Gastroesophageal sphincter (tissue), 4 donors: ENCODE data around the gene BANF2. TPM values are rescaled to one million over a fixed set of nuclear protein-coding genes. Genes with fewer than 3 reads are reported as not detected.

Experiments used
- ATAC-seq: fragments of 150-250 bp; one replicate; pipeline ENCODE4 v1.9.1; 2016; ENCODE audit warnings: mild to moderate bottlenecking, moderate library complexity
- H3K27ac ChIP-seq, 4 donors: fragments of 200-600 bp; sonication (generic) in 3 of 4; 1 replicate in 3 of 4; 2 replicates in 1 of 4; pipeline ENCODE4 v1.5.1; 2016 to 2019
- H3K27me3 ChIP-seq: fragments of 200-600 bp; sonication (generic); one replicate; pipeline ENCODE4 v1.5.1; 2019
- H3K36me3 ChIP-seq, 2 donors: fragments of 200-600 bp; sonication (generic); one replicate each; pipeline ENCODE4 v1.5.1; 2019; ENCODE audit warnings: control low read depth in 1 of 2
- H3K4me1 ChIP-seq, 3 donors: fragments of 200-600 bp; sonication (generic); 1 replicate in 2 of 3; 2 replicates in 1 of 3; pipeline ENCODE4 v1.5.1; 2016 to 2019; ENCODE audit warnings: control low read depth in 2 of 3
- H3K4me3 ChIP-seq, 2 donors: fragments of 200-600 bp; sonication (generic); one replicate each; pipeline ENCODE4 v1.5.1; 2019; ENCODE audit warnings: mild to moderate bottlenecking in 1 of 2, moderate library complexity in 1 of 2
- H3K9me3 ChIP-seq, 3 donors: fragments of 200-600 bp; sonication (generic); one replicate each; pipeline ENCODE4 v1.5.1; 2017 to 2019; ENCODE audit warnings: control low read depth in 2 of 3
- CTCF ChIP-seq, 4 experiments: fragments of 200-600 bp in 2 of 4; fragments of 450-650 bp in 2 of 4; sonication (generic) in 1 of 4; IDR thresholded peaks; one replicate each; pipeline ENCODE4 v1.5.1; 2017 to 2019; ENCODE audit warnings: antibody characterized with exemption in 4 of 4, mild to moderate bottlenecking in 2 of 4, moderate library complexity in 2 of 4
- EP300 ChIP-seq: sonication (generic); formaldehyde crosslinking; IDR thresholded peaks from one replicate; pipeline ENCODE4 v1.6.1; 2017; ENCODE audit warnings: antibody characterized with exemption, mild to moderate bottlenecking
- POLR2A ChIP-seq, 2 donors: fragments of 450-650 bp; IDR thresholded peaks; one replicate each; pipeline ENCODE4 v1.6.1; 2017; ENCODE audit warnings: antibody characterized with exemption in 2 of 2, mild to moderate bottlenecking in 2 of 2, moderate library complexity in 1 of 2
- POLR2AphosphoS5 ChIP-seq: sonication (generic); formaldehyde crosslinking; IDR thresholded peaks from one replicate; pipeline ENCODE4 v1.6.1; 2017; ENCODE audit warnings: antibody characterized with exemption
- WGBS, 2 donors: methylation state at CpG; one replicate each; pipeline ENCODE4 v1.1.5; 2018; ENCODE audit warnings: low coverage in 1 of 2; 5-methylcytosine and 5-hydroxymethylcytosine counted together
- total RNA-seq, 4 donors: library from RNA; depleted of rRNA; stranded (reverse); fragments of >200 nt; gene quantifications; one replicate each; pipeline ENCODE4 v1.1.0, GENCODE V29; 2016

BANF2 gene
- total RNA-seq, 4 donors from 2014 or later = not detected

GRCh38 chr20:17722493-17723300 lies 22.9 kb downstream of the BANF2 start:
- ATAC-seq = no peak
- H3K27ac ChIP-seq = no peak overlapping the region
- H3K27me3 ChIP-seq = no peaks in the 10 kb centered on the region
- WGBS, 2 donors = 86 to 98% methylated on average over 5 to 11 of the region's 14 CpGs
- H3K4me3 ChIP-seq = no peak overlapping the region
- no peaks in the 10 kb centered on the region for H3K36me3 ChIP-seq
- no peaks in the 10 kb centered on the region for H3K9me3 ChIP-seq
- no peaks in the 10 kb centered on the region for H3K4me1 ChIP-seq
- no peak for TF ChIP-seq CTCF (IDR thresholded peaks at IDR 0.05)
- no peak for TF ChIP-seq POLR2A (IDR thresholded peaks at IDR 0.05)
- TF ChIP-seq EP300 = no peak
- no peak for TF ChIP-seq POLR2AphosphoS5

DNA sequence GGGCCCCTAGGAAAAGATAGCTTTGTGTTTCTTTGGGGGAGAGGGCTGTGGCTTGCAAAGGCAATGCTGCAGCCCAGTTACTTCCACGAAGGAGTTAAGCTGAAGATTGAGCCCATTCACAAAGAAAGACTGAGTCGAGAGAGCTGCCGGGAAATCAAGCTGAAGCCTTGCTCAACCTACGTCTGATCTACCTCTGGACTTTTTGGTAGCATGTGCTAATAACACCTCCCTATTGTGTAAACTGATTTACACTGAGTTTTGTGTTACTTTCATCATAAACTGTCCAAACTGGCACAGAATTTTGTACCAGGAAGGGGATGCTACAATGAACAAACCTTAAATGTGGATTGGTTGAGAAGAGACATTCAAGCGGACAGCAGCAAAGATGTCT lies 23.5 kb downstream of the BANF2 start:
- Histone ChIP-seq H3K27me3 (no peaks in the 10 kb centered on the region), H3K36me3 (no peaks in the 10 kb centered on the region), H3K27ac (no peak overlapping the region), H3K9me3 (no peaks in the 10 kb centered on the region), H3K4me3 (no peak overlapping the region), H3K4me1 (no peaks in the 10 kb centered on the region)
- TF ChIP-seq EP300 (no peak), POLR2A (IDR thresholded peaks at IDR 0.05) (no peak), CTCF (IDR thresholded peaks at IDR 0.05) (no peak), POLR2AphosphoS5 (no peak)
- WGBS, 2 donors = 96 to 97% methylated on average over 4 of the region's 5 CpGs
- no peak for ATAC-seq

GRCh38 chr20:17725094-17725835 lies 25.5 kb downstream of the BANF2 start:
- Histone ChIP-seq H3K4me1 (no peaks in the 10 kb centered on the region), H3K36me3 (no peaks in the 10 kb centered on the region), H3K9me3 (no peaks in the 10 kb centered on the region), H3K27ac (no peak overlapping the region), H3K27me3 (no peaks in the 10 kb centered on the region), H3K4me3 (no peak overlapping the region)
- TF ChIP-seq POLR2A (IDR thresholded peaks at IDR 0.05) (no peak), CTCF (IDR thresholded peaks at IDR 0.05) (no peak), POLR2AphosphoS5 (no peak), EP300 (no peak)
- WGBS, 2 donors = 76 to 91% methylated on average over 3 to 5 of the region's 13 CpGs
- ATAC-seq = no peak

DNA sequence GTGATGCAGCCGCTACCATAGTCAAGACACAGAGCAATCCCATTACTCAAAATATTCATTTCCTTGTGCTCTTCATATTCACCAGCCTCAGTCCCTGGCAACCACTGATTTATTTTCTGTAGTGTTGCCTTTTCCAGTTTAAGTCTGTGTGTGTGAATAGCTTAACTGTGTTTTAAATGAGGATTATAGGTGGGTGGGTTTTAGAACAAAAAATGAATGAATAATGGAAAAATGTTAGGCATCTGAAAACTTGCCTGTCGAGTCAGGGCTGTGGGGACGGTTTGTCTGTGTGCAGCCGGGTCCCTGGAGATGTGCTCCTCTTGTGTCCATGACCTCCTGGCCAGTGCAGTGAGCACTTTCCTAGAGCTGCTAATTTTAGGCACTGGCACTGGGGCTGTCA lies 27.1 kb downstream of the BANF2 start:
- H3K9me3 ChIP-seq = no peaks in the 10 kb centered on the region

More for the DNA sequence above, 27.1 kb downstream of the BANF2 start:
- H3K27ac ChIP-seq = no peak overlapping the region
- 64 to 90% methylated on average over 2 to 4 of the region's 4 CpGs for WGBS, 2 donors
- ATAC-seq = no peak
- H3K4me1 ChIP-seq = no peaks in the 10 kb centered on the region
- TF ChIP-seq POLR2A (IDR thresholded peaks at IDR 0.05) (no peak), EP300 (no peak), CTCF (IDR thresholded peaks at IDR 0.05) (no peak), POLR2AphosphoS5 (no peak)
- H3K4me3 ChIP-seq = no peak overlapping the region
- H3K36me3 ChIP-seq = no peaks in the 10 kb centered on the region
- H3K27me3 ChIP-seq = no peaks in the 10 kb centered on the region
